Stimulated activated CD4-positive, alpha-beta T cell treated with anti-CD3 and anti-CD28 coated beads, Interleukin-1b, Interleukin-23, amount 100 ng/mL, for 48 hours (primary cell): ENCODE measurements around the gene ITGBL1.
"Not testable (repeated sequence)": the region's sequence is repeated elsewhere in the genome, so short reads cannot be mapped to it uniquely, and the experiment has no call there.

Experiments
- DNase-seq: peaks from one replicate; pipeline ENCODE4 v3.0.0-alpha.2; 2020

Gene ITGBL1

GRCh38 chr13:101514695-101515275 is 62.3 kb downstream of the ITGBL1 start:
- DNase-seq, result no peak

- no peak for DNase-seq
Observed at GRCh38 chr13:101515504-101515903, 63.0 kb downstream of the ITGBL1 start.

- no peak for DNase-seq
Observed at GRCh38 chr13:101516262-101516661, 63.8 kb downstream of the ITGBL1 start.

- DNase-seq, result no peak
Observed at GRCh38 chr13:101520672-101521071, 68.2 kb downstream of the ITGBL1 start.

- no peak for DNase-seq
Observed at GRCh38 chr13:101521371-101521770, 68.9 kb downstream of the ITGBL1 start.

- no peak for DNase-seq
Observed at GRCh38 chr13:101522607-101523006, 70.1 kb downstream of the ITGBL1 start.

GRCh38 chr13:101523154-101524131 is 71.0 kb downstream of the ITGBL1 start:
- DNase-seq, result no peak

- no peak for DNase-seq
Observed at GRCh38 chr13:101527130-101527529, 74.7 kb downstream of the ITGBL1 start.

GRCh38 chr13:101529422-101529821 is 76.9 kb downstream of the ITGBL1 start:
- peak; percentile 12 for DNase-seq

- no peak for DNase-seq
Observed at GRCh38 chr13:101530293-101530692, 77.8 kb downstream of the ITGBL1 start.

- no peak for DNase-seq
Observed at GRCh38 chr13:101535192-101535746, 82.8 kb downstream of the ITGBL1 start.

- DNase-seq, result no peak
Observed at GRCh38 chr13:101536079-101536478, 83.6 kb downstream of the ITGBL1 start.

GRCh38 chr13:101544544-101544943 is 92.1 kb downstream of the ITGBL1 start:
- not testable (repeated sequence) for DNase-seq

GRCh38 chr13:101544979-101545378 is 92.5 kb downstream of the ITGBL1 start:
- DNase-seq, result no peak

- DNase-seq, result no peak
Observed at GRCh38 chr13:101545521-101545920, 93.0 kb downstream of the ITGBL1 start.

- DNase-seq, result no peak
Observed at GRCh38 chr13:101552286-101552685, 99.8 kb downstream of the ITGBL1 start.

- no peak for DNase-seq
Observed at GRCh38 chr13:101552786-101553185, 100.3 kb downstream of the ITGBL1 start.

GRCh38 chr13:101554420-101555125 is 102.1 kb downstream of the ITGBL1 start:
- DNase-seq, result no peak

- no peak for DNase-seq
Observed at GRCh38 chr13:101555610-101556009, 103.1 kb downstream of the ITGBL1 start.

GRCh38 chr13:101556676-101557123 is 104.2 kb downstream of the ITGBL1 start:
- no peak for DNase-seq

- DNase-seq, result no peak
Observed at GRCh38 chr13:101565317-101565716, 112.8 kb downstream of the ITGBL1 start.

- DNase-seq, result no peak
Observed at GRCh38 chr13:101567841-101568240, 115.4 kb downstream of the ITGBL1 start.

GRCh38 chr13:101569807-101570206 is 117.3 kb downstream of the ITGBL1 start:
- DNase-seq, result no peak
